Bronchial epithelial cell (primary cell): Measurements from ENCODE around the gene FAM89A. TPM values are rescaled to one million over a fixed set of nuclear protein-coding genes. Genes with fewer than 3 reads are reported as not detected.
"Not testable (repeated sequence)": the region's sequence is repeated elsewhere in the genome, so short reads cannot be mapped to it uniquely, and the experiment has no call there.

Source experiments
- DNase-seq: peaks from one replicate; pipeline ENCODE4 v3.0.0-alpha.2; 2010; ENCODE audit warnings: low read depth
- FAIRE-seq: peaks from 2 replicates; lab custom pipeline; 2011; peaks lifted over from hg19 to GRCh38; lab: Jason Lieb, UNC
- H3K27me3 ChIP-seq: 2 replicates; pipeline ENCODE4 v1.5.1; 2011; ENCODE audit warnings: low read length; ENCODE audit not compliant: control insufficient read depth, insufficient read depth
- H3K36me3 ChIP-seq: 2 replicates; pipeline ENCODE4 v1.5.1; 2011; ENCODE audit warnings: low read length; ENCODE audit not compliant: control insufficient read depth, insufficient read depth
- H3K4me3 ChIP-seq: 2 replicates; pipeline ENCODE4 v1.5.1; 2011; ENCODE audit warnings: mild to moderate bottlenecking, low read depth, low read length, control low read depth
- total RNA-seq: library from RNA; depleted of rRNA; stranded (reverse); fragments of >200 nt; gene quantifications from 2 replicates; pipeline ENCODE4 v1.2.1, GENCODE V29; 2014
- TF ChIP-seq, protein P1 (sequence below): IDR thresholded peaks from 2 replicates; pipeline ENCODE4 v1.5.1; 2011; ENCODE audit warnings: mild to moderate bottlenecking, moderate library complexity, low read length, control low read depth, inconsistent platforms; ENCODE audit not compliant: insufficient read depth, severe bottlenecking

The FAM89A gene
- total RNA-seq, 1 donor from 2014 or later: 10.8 TPM

DNA sequence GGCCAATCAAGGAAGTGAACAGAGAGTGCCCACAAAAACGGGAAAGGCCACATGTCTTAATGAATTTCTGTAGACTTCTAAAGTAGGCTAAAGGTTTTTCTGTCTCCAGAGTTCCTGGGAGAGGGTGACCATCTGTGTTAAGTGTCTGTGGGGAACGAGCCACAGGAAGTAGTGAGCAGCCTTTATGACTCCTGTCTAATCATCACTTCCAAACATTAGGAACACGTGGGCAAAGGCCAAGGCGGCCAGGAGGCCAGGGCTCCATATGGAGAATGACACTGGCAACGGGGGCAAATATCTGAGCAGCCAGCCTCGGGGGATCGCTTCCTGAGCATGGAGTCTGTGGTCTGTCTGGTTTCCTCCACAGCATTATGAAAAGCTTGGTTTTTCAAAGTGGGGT, 7.1 kb downstream of the FAM89A start:
- Histone ChIP-seq H3K27me3 (no peaks in the 10 kb centered on the region), H3K36me3 (no peaks in the 10 kb centered on the region), H3K4me3 (no peak overlapping the region)
- no peak for FAIRE-seq
- DNase-seq: no peak
- TF ChIP-seq, protein P1, sequence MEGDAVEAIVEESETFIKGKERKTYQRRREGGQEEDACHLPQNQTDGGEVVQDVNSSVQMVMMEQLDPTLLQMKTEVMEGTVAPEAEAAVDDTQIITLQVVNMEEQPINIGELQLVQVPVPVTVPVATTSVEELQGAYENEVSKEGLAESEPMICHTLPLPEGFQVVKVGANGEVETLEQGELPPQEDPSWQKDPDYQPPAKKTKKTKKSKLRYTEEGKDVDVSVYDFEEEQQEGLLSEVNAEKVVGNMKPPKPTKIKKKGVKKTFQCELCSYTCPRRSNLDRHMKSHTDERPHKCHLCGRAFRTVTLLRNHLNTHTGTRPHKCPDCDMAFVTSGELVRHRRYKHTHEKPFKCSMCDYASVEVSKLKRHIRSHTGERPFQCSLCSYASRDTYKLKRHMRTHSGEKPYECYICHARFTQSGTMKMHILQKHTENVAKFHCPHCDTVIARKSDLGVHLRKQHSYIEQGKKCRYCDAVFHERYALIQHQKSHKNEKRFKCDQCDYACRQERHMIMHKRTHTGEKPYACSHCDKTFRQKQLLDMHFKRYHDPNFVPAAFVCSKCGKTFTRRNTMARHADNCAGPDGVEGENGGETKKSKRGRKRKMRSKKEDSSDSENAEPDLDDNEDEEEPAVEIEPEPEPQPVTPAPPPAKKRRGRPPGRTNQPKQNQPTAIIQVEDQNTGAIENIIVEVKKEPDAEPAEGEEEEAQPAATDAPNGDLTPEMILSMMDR: no peak

DNA sequence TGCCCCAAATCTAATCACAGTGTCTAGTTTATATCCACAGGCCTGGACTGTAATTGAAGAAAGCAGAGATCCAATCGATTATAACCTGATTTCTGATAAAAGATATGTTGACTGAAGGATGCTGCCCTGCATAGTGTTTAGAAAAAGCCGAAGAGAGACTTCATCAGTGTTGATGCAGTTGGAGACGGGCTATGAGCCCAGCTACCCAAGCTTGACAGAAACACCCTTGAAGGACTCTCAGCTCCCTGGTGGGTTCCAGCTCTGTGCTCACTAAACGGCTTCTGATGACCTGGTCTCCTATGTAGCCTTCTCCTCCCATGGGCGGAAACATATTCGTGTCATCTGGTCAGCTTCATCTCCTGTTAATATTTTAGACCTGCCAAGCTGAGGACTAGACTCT, 10.2 kb downstream of the FAM89A start:
- no peaks in the 10 kb centered on the region for H3K27me3 ChIP-seq
- FAIRE-seq (no peak), DNase-seq (no peak)
- H3K4me3 ChIP-seq: no peak overlapping the region
- TF ChIP-seq, protein P1: no peak
- H3K36me3 ChIP-seq: no peaks in the 10 kb centered on the region

DNA sequence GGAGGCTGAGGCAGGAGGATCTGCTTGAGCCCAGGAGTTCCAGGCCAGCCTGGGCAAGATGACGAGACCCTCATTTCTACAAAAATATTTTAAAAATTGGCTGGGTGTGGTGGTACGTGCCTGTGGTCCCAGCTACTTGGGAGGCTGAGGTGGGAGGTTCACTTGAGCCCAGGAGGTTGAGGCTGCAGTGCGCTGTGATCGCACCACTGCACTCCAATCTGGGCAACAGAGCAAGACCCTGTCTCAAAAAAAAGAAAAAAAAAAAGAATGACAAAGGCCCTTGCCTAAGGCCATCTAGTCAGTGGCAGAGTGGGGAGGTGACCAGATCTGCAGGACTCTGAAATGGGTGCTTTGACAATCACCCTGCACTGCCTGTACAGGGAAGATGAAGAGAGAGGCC, 10.8 kb downstream of the FAM89A start:
- FAIRE-seq, H3K27me3 ChIP-seq, H3K4me3 ChIP-seq, DNase-seq, H3K36me3 ChIP-seq: not testable (repeated sequence)

DNA sequence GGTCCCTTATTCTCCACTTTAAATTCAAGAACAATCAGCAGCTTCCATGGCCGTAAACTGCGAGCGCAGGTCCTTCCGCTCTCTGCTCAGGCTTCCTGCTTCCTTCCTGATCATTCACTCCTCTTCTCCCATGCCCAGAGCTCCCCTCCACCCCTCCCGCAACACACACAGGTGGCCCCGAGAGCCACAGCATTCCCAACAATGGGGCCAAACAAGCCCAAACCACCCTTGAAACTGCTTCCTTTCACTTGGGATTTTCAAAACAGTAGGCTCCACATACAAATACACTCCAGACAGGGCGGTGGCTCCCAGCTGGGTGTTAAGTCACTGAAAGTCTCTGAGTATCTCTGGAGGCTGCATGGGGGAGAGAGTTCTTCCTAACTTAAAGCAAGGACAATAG, 11.4 kb downstream of the FAM89A start:
- Histone ChIP-seq H3K36me3 (no peaks in the 10 kb centered on the region), H3K27me3 (no peaks in the 10 kb centered on the region), H3K4me3 (no peak overlapping the region)
- FAIRE-seq (no peak), DNase-seq (no peak)
- TF ChIP-seq, protein P1: no peak

DNA sequence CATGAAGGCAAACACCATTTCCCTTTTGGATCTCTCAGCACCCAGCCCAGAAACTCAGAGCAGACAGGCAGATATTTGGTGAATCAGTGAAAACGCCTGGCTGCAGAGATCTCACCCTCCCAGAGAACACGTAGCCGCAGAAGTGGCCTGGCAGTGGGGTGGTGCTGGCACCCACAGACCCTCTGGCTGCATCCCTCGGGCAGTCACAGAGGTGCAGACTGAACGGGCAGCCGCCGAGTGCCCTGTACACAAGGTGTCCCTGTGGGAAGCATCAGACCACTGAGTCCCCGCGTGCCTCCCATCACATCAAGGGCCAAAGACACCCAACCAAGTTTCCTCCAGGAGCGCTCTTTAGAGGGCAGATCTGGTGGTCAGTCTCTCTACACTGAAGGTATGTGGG, 12.1 kb downstream of the FAM89A start:
- TF ChIP-seq, protein P1: no peak
- no peak for FAIRE-seq
- Histone ChIP-seq H3K4me3 (no peak overlapping the region), H3K36me3 (no peaks in the 10 kb centered on the region), H3K27me3 (no peaks in the 10 kb centered on the region)
- DNase-seq: no peak

DNA sequence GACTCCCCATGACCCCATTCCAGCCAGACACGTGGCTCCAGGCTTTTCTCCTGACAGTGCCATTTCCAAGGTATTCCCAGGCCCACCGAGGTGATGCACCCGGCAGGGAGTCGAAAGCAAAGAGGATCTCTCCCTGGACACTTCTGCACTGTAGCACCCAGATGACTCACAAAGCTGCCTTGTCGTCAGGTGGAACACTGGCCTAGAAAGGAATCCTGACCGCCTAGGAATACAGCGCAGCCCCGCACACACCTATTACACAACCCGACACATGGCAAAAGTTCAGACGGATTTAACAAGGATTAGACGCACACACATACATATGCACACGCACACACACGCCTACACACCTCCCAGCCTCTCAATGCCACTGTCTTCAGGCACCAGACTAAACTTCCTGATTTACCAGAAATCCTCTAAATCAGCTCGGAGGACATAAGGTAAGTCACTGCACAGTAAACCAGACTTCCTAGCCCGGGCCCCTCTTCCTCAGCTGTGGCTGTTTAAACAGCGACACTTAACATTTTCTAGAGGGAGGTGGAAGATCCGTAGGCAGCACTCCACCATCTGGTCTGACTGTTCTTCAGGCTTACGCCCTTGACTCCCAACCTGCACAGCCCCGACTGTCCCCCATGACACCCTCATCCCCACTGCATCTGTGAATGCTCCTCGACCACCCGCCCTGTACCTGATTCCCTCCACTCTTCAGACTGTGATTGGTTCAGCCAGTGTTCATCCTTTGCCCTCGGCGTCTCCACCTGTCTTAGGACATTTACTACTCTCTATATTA, 12.7 kb downstream of the FAM89A start:
- TF ChIP-seq, protein P1: no peak
- H3K36me3 ChIP-seq: no peaks in the 10 kb centered on the region

More for the DNA sequence above, 12.7 kb downstream of the FAM89A start:
- FAIRE-seq: no peak
- DNase-seq: no peak
- Histone ChIP-seq H3K27me3 (no peaks in the 10 kb centered on the region), H3K4me3 (no peak overlapping the region)
